HG03442 (cell line): ENCODE results near the gene WNT4.
"Not testable (repeated sequence)": the region's sequence is repeated elsewhere in the genome, so short reads cannot be mapped to it uniquely, and the experiment has no call there.

Experiments used
- ATAC-seq: cut with Tn5 transposase; IDR thresholded peaks from one replicate; pipeline ENCODE4 v1.9.1; 2021; ENCODE audit warnings: mild to moderate bottlenecking, moderate library complexity; ENCODE audit not compliant: unreplicated experiment

Gene WNT4

DNA sequence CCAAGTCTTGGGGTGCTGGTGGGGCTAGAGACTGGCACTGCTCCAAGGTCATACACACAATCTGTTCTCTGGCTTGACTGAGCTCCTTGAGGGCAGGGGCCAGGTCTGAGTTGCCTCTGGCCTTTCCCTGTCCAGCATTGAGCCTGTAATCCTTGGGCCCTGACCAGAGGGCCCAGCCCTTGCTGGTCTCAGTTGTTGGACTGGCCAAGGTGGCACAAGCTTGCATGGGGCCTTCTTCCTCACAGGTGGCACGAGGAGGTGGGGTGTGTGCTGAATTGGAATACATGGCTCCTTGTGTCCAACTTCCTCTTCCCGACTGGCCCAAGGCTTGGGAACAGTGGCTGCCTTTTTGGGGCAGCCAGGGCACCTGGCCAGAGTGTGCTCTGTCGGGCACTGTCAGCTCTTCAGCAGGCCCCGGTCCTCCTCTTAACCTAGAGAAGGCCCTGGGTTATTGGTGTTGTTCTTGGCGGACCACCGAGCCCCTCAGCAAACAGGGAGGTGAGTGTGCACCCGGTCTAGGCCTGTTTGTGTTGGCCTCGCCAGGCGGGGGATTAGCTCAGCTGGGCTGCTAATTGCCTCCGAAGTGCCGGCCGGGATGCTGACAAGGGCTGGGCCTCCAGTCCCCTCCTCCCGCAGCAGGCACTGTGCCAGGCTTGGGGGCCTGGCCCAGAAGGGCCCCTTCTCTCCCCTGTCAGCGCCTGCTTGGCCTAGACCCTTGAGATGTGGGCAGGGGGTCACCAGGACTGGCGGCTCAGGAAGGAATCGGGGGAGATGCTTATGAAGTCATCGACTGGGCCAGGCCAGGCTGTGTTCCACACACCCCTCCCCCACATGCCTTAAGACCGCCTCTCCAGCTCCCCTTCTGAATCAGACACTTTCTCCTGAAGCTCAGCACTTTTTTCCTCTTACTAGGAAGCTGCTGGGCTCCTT is 28.5 kb downstream of the WNT4 start:
- no peak for ATAC-seq

DNA sequence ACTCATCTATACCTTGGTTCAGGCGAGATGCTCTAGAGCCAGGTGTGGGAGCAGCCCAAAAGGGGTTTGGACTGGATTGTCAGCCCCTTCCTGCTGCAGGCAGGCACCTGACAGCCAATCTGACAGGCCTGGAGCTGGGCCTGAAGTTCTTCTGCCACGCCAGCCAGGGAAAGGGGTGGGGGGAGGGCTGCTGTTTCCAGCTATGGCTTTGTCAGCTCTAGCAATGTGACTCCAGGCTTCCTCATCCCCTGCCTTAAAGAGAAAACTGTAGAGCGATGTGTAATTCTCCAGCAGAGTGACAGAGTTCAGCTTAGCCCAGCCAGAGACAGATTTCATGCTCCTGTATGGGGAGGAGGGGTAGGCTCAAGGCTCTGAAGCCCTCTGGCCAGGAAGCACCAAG is 30.3 kb downstream of the WNT4 start:
- ATAC-seq, result no peak

DNA sequence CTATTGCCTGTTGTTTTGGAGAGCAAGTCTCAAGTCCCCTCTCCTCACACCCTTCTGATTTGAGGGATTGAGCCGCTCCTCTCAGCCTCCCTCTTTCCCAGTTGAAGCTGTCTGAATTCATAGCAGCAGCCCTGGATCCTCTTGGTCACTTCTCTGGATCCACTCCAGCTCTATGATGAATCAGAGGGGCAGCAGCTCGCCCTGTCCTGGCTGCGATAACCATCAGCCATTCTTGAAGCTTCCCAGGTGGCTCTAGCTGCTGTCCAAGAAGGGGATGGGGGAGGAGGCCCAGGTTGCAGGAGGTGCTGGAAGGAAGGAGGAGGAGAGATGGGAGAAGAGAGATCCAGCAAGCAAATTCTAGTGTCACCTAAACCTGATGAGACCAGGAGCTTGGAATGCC is 31.3 kb downstream of the WNT4 start:
- ATAC-seq, result no peak

DNA sequence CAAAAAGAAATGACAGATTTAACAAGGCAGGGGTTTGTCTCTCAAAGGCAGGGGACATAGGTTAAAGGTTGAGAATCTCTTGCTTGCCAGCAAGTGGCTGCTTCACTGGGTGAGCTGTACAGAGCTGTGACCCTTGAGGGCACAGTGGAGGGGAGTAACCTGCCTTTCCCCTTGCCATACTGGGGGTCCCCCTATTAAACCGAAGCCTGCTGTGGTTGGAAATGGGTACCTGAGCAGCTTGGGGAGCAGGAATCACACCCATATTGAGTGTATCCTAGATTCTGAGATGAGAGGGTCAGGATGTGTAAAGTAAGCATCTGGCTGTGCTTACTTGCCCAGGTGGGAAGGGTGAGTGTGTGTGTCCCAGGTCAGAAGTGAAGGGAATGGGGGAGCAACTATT is 31.8 kb downstream of the WNT4 start:
- ATAC-seq, result no peak

DNA sequence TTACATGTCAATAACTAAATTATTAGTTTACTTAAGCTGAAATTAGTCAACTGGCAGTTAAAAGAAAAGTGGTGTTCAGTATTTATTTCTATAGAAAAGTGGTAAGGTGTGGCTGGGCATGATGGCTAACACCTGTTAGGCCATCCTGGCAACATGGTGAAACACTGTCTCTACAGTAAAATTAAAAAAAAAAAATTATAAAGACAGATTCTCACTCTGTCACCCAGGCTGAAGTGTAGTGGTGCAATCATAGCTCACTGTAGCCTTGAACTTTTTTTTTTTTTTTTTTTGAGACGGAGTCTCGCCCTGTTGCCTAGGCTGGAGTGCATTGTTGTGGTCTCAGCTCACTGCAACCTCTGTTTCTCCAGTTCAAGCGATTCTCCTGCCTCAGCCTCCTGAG is 32.9 kb downstream of the WNT4 start:
- no peak for ATAC-seq

DNA sequence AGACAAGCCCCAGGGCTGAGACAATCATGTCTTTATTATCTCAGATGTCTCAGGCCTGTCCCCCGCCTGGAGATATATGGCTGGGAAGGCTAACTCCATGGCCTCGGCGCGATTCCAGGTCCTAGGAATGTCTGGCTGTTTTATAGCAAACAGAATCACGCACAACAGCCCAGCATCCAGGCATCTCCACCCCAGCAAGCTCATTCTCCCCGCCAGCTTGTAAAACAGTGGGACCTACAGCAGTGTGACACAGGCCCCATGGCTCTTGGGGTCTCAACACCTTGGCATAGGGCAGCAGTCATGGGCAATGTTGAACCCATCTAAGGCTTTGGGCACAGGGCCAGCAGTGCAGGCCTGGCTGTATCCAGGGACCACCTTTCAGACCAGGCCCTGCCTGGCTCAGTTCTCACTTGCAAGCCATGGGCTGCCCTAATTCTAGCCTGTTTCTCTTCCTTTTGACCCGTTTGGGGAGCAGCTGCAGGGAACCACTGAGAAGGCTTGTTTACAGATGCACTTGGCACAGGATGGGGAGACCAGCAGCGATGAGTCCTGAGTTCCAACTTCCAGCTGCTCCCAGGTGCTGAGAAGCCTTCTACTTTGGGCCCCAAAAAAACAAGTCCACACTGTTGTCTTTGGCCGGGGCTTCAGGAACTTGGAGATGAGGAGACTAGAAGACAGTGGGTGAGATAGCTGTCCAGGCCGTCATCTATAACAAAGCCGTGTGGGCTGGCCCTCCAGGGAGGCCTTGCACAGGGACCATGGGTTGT is 34.4 kb downstream of the WNT4 start:
- ATAC-seq, result no peak

DNA sequence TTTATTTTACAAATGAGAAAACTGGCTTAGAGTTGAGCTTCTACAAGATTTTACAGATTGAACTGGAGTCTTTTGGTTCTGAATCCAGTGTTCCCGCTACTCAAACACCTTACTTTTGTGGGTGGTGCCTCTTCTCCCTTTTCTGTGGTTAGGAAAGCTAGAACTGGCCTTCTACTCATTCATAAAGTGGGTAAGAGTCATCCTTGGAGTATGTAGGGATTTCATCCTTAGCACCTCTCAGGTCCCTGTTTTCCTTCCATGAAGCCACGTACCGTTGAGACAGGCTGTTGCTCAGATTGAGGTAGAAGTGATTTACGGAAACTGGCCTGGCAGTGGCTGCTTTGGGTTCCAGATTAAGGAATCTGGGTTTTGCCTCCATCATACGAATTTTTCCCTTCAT is 35.8 kb downstream of the WNT4 start:
- ATAC-seq, result no peak

DNA sequence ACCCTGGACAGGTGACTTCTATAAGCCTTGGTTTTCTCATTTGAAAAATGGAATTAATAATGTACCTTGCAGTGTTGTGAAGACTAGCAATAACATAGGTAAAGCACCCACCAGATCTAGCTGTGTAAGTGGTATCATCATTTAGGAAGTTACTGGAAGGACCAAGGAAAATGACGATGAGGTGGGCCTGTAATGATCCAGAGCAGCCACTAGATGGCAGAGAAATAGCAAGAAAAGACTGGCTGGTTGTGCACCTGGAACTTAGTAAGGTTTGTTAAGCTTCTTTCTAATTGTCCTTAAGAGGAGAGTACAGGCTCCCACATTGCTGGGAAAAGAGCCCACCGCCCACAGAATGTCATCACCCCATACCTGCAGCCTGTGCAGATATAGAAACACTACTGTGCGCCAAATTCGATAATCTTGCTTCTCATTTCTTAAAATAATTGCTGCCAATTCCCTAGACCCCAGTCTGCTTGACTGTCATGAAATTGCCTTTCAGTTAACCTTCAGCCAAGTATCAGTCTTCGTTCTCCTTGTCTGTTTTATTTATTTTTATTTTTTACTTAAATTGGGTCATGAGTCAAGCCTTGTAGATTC is 37.2 kb downstream of the WNT4 start:
- no peak for ATAC-seq

DNA sequence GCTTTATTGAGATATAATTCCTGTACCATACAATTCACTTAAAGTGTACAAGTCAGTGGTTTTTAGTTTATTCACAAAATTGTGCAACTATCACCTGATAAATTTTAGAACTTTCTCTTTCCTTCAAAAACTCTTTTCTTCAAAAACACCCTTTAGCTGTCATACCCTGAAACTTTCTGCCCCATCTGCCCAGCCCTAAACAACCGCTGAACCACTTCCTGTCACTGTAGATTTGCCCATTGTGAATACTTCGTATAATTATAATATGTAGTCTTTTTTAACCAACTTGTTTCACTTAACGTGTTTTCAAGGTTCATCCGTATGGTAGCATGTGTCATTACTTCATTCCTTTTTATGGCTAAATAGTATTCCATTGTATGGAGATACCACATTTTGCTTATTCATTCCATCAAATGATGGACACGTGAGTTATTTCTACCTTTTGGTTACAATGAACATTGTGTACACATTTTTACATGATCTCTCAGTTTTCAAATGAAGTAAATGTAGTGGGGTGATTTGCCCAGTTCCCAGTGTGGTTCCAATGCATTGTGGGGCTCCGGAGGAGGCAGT is 37.9 kb downstream of the WNT4 start:
- ATAC-seq, result no peak

DNA sequence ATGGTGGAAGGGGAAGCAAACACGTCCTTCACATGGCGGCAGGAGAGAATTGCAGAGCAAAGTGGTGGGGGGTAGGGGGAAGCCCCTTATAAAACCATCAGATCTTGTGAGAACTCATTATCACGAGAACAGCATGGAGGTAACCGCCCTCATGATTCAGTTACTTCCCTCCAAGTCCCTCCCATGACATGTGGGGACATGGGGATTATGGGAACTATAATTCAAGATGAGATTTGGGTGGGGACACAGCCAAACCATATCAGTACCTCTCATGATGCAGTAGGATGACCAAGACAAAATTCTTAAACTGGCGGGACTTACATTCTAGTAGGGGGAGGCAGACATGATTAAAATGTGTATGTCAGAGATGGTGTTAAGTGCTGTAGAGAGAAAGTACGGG is 38.8 kb downstream of the WNT4 start:
- ATAC-seq, result no peak

DNA sequence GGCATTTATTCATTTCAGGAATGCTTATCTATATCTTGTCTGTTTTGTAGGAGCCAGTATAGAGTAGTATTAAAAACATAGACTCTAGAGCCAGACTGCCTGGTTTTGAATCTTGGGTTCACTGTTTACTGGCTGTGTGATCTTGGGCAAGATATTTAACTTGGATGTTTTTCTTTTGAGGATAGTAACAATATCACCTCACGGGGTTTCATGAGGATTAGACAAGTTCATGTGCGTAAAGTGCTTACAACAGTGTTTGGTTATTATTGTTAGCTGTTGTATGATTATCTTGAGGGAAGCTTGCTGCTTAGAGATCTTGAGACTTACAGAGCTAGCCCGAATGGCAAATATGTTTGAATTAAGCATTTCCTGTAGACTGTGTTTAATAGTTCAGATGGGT is 40.2 kb downstream of the WNT4 start:
- ATAC-seq, result no peak

DNA sequence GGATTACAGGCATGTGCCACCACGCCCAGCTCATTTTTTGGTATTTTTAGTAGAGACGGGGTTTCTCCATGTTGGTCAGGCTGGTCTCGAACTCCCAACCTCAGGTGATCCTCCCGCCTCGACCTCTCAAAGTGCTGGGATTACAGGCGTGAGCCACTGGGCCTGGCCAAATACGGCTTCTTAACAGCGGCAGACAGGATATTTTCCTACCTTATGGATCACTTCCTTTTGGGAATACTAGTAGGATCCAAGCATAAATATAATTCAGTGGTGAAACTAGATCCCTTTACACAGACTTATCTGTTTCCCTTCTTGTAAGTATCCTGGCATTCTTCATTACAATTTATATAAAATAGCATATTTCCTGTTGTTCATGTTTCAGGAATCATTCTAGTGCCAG is 40.9 kb downstream of the WNT4 start:
- no peak for ATAC-seq

DNA sequence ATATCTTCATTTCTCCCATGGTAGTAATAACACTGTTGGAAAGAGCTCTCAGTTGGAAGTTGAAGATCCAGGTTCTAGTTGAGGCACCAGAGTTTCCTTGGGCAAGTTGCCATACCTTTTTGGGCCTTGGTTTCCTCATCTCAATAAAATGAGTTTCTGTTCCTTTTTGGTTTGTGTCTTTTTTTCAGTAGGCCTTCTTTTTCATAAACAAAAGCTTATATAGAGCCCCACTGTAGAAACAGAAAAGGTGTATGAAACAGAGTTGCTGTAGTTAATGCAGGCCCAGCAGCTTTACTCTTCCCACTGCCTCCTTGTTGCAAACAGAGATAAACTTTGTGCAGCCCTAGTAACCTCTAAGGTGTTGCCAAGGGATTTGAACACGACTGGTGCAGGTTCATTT is 41.7 kb downstream of the WNT4 start:
- ATAC-seq, result no peak

DNA sequence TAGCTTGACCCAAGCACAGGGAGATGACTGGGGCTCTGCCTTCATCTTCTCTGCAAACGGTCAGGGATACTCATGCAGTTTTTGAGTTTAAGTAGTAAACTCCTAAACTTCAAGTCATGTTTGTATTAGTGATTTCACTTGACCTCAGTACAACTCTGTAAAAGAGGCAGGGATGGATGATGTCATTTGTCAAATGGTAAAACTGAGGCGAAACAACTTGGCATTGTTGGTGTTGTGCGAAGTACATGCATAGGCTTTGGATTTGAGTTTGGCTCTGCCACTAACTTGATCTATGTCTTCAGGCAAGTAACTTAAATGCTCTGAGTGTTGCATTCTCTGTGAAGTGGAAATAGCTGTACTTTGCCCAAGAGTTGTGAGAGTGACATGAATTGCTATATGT is 42.7 kb downstream of the WNT4 start:
- ATAC-seq, result no peak

DNA sequence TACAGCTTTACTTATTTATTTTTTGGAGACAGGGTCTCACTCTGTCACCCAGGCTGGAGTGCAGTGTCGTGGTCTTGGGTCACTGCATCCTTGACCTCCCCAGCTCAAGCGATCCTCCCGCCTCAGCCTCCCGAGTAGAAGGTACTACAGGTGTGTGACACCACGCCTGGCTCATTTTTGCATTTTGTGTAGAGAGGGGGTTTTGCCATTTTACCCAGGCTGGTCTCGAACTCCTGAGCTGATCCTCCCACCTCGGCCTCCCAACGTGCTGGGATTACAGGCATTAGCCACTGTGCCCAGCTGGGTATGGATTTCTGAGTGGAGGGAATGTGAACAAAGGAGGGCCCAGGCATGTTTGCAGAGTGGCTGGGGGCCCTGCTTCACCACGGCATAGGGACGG is 44.1 kb downstream of the WNT4 start:
- no peak for ATAC-seq

DNA sequence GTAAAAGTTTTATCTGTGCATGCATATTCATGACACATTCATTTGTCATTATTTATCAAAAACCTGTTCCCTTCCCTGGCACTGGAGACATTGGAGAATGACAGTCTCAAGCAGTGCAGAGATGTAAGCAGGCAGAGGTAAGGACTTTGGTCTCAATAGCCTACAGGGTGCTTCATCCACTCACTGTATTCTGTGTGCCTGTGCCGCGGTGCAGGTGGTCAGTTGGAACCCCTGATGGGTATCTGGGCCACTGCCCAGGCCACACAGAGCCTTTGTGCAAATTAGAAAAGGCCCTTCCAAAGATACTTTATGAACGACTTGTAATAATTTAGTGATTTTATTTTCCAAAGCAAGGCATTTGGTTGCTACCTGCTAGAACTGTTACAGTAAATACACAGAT is 46.4 kb downstream of the WNT4 start:
- no peak for ATAC-seq

DNA sequence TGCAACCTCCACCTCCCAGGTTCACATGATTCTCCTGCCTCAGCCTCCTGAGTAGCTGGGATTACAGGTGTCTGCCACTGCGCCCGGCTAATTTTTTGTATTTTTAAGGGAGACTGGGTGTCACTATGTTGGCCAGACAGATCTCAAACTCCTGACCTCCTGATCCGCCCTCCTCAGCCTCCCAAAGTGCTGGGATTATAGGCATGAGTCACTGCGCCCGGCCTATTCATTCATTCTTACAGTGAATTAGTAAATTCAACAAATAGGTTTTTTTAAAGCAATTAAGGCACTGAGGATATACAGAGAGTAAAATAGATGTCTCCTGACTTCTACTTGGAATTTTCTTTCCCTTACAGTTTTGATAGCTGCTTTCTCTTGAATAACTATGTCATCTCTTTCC is 46.9 kb downstream of the WNT4 start:
- no peak for ATAC-seq

DNA sequence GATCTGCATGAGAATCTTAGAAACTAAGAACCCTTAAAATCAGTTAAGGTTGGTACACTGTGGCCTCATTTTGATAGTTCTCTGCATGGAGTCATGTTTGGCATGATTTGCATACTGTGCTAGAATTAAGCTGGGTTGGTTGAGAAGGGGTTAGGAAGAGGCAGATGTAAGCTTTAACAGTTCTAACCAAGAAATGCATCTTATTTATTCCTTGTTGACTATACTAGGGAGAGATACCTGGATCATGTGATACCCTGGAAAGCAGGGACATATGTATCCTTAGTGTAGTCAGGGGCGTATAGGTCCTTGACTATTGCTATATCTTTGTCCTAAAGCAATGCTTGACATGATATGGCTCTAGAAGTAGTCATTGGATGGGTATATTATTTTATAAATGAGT is 49.4 kb downstream of the WNT4 start:
- no peak for ATAC-seq

DNA sequence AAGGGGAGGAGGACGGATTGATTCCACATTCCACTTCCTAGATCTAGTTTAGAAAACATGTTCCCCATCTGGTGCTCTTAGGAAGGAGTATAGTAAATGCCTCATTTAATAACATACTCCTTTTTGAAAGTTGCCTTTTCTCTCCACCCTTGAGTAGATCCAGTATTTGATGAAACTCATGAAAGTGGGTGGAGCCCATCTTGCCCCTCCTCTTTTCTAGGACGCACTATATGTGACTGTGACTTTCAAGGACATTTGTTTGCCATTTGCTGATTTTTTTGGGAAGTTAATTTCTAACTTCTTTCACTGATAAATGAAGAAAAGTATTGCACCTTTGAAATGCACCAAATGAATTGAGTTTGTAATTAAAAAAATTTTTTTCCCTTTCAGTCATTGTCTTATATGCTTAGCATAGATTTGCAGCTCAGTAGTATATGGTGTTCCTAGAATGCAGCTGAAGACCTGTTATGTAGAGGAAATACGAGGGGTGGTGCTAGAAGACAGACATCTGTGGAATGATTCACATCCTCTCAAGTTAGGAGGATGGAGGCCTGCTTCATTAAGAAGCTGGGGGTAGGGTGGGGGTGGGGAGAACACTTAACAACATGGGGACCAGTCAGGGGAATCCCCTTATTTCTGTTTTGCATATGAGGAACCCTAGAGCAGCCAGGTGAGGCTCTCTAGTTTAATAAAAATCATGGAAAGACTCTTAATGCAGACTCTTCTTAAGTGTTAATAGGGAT is 50.7 kb downstream of the WNT4 start:
- ATAC-seq, result not testable (repeated sequence)

DNA sequence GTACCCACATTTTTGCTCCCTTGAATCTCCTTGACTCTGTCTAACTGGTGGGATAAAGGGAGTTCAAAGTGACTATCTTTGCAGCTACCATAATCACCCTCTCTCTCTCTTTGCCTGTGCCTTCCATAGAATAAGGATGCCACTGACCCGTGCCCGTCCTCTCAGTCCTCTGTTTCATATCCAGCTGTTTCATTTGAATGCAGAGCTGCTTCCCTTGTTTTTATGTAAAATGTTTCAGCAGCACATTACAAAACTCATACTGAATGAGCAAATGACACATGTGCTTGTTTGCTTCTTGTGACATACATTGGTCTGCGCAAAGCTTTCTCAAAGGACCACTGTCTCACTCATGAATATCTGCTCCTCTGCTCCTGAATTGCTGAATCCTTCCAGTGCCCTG is 52.0 kb downstream of the WNT4 start:
- no peak for ATAC-seq

DNA sequence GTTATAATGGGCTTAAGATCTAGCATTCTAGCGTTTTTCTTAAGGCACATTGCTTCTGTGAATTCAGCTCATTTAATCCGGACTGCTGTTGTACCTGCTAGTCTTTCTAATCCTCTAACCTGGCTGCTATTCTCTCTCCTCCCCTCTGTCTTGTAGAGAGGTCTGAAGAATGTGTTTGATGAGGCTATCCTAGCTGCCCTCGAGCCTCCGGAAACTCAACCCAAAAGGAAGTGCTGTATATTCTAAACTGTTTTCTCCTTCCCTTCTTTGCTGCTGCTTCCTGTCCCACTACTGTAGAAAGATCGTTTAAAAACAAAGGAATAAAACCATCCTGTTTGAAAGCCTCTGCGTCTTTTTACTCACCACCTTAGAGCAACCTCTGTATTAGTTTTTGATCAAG is 53.1 kb downstream of the WNT4 start:
- no peak for ATAC-seq
